ENCODE measurements around the gene PLVAP. TPM values are rescaled to one million over a fixed set of nuclear protein-coding genes. Genes with fewer than 3 reads are reported as not detected.
A peak's percentile ranks its signal among the peaks of the same experiment; 100 is the strongest.

PLVAP gene
- total and polyA plus RNA-seq, 9 of the 15 experiments (the other 6 are each of a cell fraction or from before 2014, with no cell fraction given) = 0.09 to 0.84 (median 0.51) TPM; not detected in 4

- peak; percentile 78 for TF ChIP-seq RBM25 (IDR thresholded peaks at IDR 0.05; ENCODE audit: low read depth, low read length, severe bottlenecking)
- TF ChIP-seq ZNF121 (CRISPR knock-in tag; conservative IDR thresholded peaks at IDR 0.05) = 0 out of 2 replicates have a peak, but pooled peaks have one; percentile 14
- TF ChIP-seq NR0B1 (IDR thresholded peaks at IDR 0.05; ENCODE audit: partially characterized antibody) = no peak
- TF ChIP-seq GTF2F1 (IDR thresholded peaks at IDR 0.05; ENCODE audit: low read depth, low read length) = no peak
- TF ChIP-seq ARNT (IDR thresholded peaks at IDR 0.05) = no peak
- no peak for TF ChIP-seq EZH2 (IDR thresholded peaks at IDR 0.05; ENCODE audit: borderline replicate concordance, low read depth, low read length)
- TF ChIP-seq KDM1A (IDR thresholded peaks at IDR 0.05) = peak; percentile 38 to 78; a peak in 3 of 4 replicates
- TF ChIP-seq ZNF133 (CRISPR knock-in tag; IDR thresholded peaks at IDR 0.05) = no peak
These were observed 29.3 kb downstream of the PLVAP start (continued) for GRCh38 chr19:17347877-17348276.

- Histone ChIP-seq H3K4me2 (ENCODE audit: insufficient read depth, low read length) (no peak overlapping the region), H3K9me1 (ENCODE audit: control insufficient read depth, insufficient read depth, low read length) (no peaks in the 10 kb centered on the region), H3K79me2 (ENCODE audit: control insufficient read depth, insufficient read depth, low read length) (no peaks in the 10 kb centered on the region), H3K27me3 (ENCODE audit: control insufficient read depth in 2 of 2, insufficient read depth in 2 of 2, low read length in 2 of 2) (peaks cover 5 to 27% of the 10 kb centered on the region in 2 experiments; a peak in 4 of 5 replicates), H3K9ac (ENCODE audit: insufficient read depth in 1 of 2, low read depth in 2 of 2, low read length in 2 of 2) (no peak overlapping the region), H3K9me3 (replicated peaks; ENCODE audit: control insufficient read depth, insufficient read depth, low read depth, low read length) (no peaks in the 10 kb centered on the region), H4K20me1 (replicated peaks; ENCODE audit: control insufficient read depth, insufficient read depth, low read length) (0 out of 2 replicates have a peak, but pooled peaks cover 3% of the 10 kb centered on the region), H3K4me1 (replicated peaks in 1 of 2; ENCODE audit: control insufficient read depth in 2 of 2, insufficient read depth in 2 of 2, low read length in 2 of 2) (peaks cover 0 to 11% of the 10 kb centered on the region in 2 experiments; a peak in 1 of 5 replicates), H3K4me3 (no peak overlapping the region), H3K36me3 (ENCODE audit: control insufficient read depth, insufficient read depth, low read length) (no peaks in the 10 kb centered on the region; the same call in 2 of the 3 replicates), H3K27ac (ENCODE audit: extremely low read depth, low read depth, low read length) (no peak overlapping the region), H2AFZ (ENCODE audit: low read depth, low read length) (no peak overlapping the region)
- ChIA-PET CTCF (ENCODE audit: low intra/inter-chr PET ratio) (interaction anchor here (1.5 kb wide), 1 partner anchor 39 kb away, joined by 3 read pairs; no protein-coding TSS in a partner anchor), POLR2A (interaction anchor here (1.9 kb wide), 1 partner anchor 11 kb away, joined by 5 read pairs; no protein-coding TSS in a partner anchor)
- no peak for DNase-seq (ENCODE audit: extremely low read depth in 1 of 4, low spot score in 3 of 4)
- BruUV-seq (replicated peaks) = no TSS peak
- ATAC-seq = no peak
- no peak for FAIRE-seq
- in situ Hi-C loops (cut with MboI) = loop anchor here (5.0 kb wide), 1 partner anchor 40 kb away; no protein-coding TSS in a partner anchor
- intact Hi-C loops (cut with micrococcal nuclease) = no loop called here
- 16% methylated on average over 5 of the region's 6 CpGs for WGBS (ENCODE audit: insufficient coverage, low coverage, missing lambda C conversion rate)
- no peak for TF ChIP-seq RBM14 (IDR thresholded peaks at IDR 0.05; ENCODE audit: borderline replicate concordance, insufficient read depth, low read depth, low read length)
- TF ChIP-seq DMBX1 (CRISPR knock-in tag; IDR thresholded peaks at IDR 0.05; ENCODE audit: borderline replicate concordance) = no peak
- no peak for TF ChIP-seq ZNF124 (CRISPR knock-in tag; IDR thresholded peaks at IDR 0.05)
- TF ChIP-seq U2AF2 (optimal IDR thresholded peaks at IDR 0.05; ENCODE audit: low read depth, low read length) = no peak
- no peak for TF ChIP-seq KLF13 (tag; IDR thresholded peaks at IDR 0.05; ENCODE audit: borderline replicate concordance, low read depth)
- TF ChIP-seq ZNF398 (CRISPR knock-in tag; IDR thresholded peaks at IDR 0.05) = no peak
- TF ChIP-seq, protein P1, sequence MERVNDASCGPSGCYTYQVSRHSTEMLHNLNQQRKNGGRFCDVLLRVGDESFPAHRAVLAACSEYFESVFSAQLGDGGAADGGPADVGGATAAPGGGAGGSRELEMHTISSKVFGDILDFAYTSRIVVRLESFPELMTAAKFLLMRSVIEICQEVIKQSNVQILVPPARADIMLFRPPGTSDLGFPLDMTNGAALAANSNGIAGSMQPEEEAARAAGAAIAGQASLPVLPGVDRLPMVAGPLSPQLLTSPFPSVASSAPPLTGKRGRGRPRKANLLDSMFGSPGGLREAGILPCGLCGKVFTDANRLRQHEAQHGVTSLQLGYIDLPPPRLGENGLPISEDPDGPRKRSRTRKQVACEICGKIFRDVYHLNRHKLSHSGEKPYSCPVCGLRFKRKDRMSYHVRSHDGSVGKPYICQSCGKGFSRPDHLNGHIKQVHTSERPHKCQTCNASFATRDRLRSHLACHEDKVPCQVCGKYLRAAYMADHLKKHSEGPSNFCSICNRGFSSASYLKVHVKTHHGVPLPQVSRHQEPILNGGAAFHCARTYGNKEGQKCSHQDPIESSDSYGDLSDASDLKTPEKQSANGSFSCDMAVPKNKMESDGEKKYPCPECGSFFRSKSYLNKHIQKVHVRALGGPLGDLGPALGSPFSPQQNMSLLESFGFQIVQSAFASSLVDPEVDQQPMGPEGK (CRISPR knock-in tag; IDR thresholded peaks at IDR 0.05; ENCODE audit: borderline replicate concordance) = no peak
- no peak for TF ChIP-seq POLR2B (IDR thresholded peaks at IDR 0.05; ENCODE audit: low read depth, partially characterized antibody)
- no peak for TF ChIP-seq TCF7L2 (IDR thresholded peaks at IDR 0.05; ENCODE audit: low read depth, low read length)
These were observed 29.8 kb downstream of the PLVAP start for GRCh38 chr19:17347361-17347760.

All from K562 (cell line).